ENCODE data around the gene MEI1.

MEI1 gene

DNA sequence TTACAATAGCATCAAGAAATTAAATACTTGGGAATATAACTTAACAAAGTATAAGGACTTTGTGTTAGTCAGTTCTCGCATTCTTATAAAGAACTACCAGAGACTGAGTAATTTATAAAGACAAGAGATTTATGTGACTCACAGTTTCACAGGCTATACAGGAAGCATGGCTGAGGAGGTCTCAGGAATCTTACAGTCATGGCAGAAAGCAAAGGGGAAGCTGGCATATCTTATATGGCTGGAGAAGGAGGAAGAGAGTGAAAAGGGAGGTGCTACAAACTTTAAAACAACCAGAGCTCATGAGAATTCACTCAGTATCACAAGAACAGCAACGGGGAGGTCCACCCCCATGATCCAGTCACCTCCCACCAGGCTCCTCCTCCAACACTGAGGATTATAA lies 69.1 kb downstream of the MEI1 start:
- TF ChIP-seq, protein P1, sequence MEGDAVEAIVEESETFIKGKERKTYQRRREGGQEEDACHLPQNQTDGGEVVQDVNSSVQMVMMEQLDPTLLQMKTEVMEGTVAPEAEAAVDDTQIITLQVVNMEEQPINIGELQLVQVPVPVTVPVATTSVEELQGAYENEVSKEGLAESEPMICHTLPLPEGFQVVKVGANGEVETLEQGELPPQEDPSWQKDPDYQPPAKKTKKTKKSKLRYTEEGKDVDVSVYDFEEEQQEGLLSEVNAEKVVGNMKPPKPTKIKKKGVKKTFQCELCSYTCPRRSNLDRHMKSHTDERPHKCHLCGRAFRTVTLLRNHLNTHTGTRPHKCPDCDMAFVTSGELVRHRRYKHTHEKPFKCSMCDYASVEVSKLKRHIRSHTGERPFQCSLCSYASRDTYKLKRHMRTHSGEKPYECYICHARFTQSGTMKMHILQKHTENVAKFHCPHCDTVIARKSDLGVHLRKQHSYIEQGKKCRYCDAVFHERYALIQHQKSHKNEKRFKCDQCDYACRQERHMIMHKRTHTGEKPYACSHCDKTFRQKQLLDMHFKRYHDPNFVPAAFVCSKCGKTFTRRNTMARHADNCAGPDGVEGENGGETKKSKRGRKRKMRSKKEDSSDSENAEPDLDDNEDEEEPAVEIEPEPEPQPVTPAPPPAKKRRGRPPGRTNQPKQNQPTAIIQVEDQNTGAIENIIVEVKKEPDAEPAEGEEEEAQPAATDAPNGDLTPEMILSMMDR (IDR thresholded peaks at IDR 0.05; ENCODE audit: low read depth, low read length), result no peak
- no peak overlapping the region for H3K4me3 ChIP-seq (ENCODE audit: low read depth, low read length)
- in situ Hi-C loops (cut with HindIII; ENCODE audit: low sequenced_read_pairs), result no loop called here
- DNase-seq (ENCODE audit: low read depth, low spot score), result peak; percentile 14

DNA sequence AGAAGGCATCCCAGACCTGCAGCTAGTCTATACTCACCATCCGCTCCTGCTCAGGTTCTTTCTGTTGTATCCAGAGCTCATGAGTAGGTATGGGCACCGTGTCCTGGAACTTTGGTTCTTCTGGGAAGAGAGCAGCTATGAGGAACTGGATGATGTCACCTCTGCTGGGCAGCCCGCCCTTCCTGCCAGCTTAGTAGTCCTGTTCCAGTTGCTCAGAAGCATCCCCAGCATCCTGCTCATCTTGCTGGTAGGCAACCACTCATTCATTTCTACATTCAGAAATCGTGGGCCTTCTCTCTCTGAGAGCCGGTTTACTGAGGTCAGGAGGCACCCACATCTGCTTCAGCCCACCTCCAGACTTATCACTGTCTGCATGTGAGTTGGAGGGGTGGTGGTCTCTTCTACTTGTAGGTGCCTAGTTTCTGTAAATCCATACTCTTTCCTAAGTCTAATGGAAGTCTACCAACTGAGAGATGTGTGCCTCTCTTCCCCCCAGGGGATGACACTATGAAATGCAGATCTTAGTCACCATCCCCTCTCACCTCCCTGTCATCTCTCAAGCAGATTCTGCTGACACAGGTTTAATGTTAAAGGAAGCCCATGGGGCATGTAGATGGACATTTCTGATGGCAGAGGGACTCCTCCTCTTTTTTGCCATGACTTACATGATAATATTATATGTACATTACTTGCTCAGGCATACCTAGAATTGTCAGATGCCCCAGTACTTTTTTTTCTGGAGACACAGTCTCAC lies 71.6 kb downstream of the MEI1 start:
- in situ Hi-C loops (cut with HindIII; ENCODE audit: low sequenced_read_pairs), result no loop called here
- H3K4me3 ChIP-seq (ENCODE audit: low read depth, low read length), result no peak overlapping the region
- TF ChIP-seq, protein P1 (IDR thresholded peaks at IDR 0.05; ENCODE audit: low read depth, low read length), result no peak
- DNase-seq (ENCODE audit: low read depth, low spot score), result no peak

DNA sequence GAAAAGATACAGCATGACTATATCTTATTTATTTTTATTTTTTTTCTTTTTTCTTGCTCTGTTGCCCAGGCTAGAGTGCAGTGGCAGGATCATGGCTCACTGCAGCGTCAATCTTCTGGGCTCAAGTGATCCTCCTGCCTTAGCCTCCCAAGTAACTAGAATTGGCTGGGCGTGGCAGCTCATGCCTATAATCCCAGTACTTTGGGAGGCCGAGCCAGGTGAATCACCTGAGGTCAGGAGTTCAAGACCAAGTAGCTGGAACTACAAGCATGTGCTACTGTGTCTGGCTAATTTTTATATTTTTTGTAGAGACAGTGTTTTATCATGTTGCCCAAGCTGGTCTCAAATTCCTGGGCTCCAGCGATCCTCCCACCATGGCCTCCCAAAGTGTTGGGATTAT lies 72.9 kb downstream of the MEI1 start:
- no peak overlapping the region for H3K4me3 ChIP-seq (ENCODE audit: low read depth, low read length)
- in situ Hi-C loops (cut with HindIII; ENCODE audit: low sequenced_read_pairs), result no loop called here
- TF ChIP-seq, protein P1 (IDR thresholded peaks at IDR 0.05; ENCODE audit: low read depth, low read length), result no peak
- DNase-seq (ENCODE audit: low read depth, low spot score), result no peak

DNA sequence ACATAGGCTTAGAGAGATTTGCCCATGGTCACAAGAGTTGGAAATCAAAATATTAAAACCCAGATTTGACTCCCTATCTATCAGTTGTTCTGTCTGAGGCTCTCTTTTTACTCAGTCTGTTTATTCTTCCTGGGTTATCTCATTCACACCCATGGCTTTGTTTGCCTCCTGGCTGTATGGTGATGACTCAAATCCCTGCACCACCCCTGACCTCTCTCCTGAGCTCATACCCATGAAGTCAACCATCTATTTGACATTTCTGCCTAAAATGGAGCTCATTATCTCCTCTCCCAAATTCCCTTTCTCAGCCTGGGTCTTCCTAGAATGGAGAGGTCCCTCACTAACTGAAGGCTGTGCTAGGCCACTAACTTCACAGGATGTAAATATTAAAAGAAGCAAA lies 73.3 kb downstream of the MEI1 start:
- in situ Hi-C loops (cut with HindIII; ENCODE audit: low sequenced_read_pairs), result no loop called here
- no peak for DNase-seq (ENCODE audit: low read depth, low spot score)
- TF ChIP-seq, protein P1 (IDR thresholded peaks at IDR 0.05; ENCODE audit: low read depth, low read length), result no peak
- no peak overlapping the region for H3K4me3 ChIP-seq (ENCODE audit: low read depth, low read length)

DNA sequence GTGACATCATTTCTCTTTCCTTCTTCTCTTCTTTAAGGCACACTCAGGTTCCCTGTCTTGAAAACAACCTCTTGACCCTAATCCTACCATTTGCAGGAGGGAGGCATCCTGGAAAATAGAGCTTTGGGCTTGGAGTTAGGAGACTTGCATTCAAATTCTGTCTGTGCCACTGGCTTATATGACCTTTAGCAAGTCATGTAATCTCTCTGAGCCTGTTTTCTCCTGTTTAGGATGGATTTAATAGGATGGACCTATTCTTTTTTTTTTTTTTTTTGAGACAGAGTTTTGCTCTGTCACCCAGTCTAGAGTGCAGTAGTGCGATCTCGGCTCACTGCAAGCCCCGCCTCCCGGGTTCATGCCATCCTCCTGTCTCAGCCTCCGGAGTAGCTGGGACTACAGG lies 76.0 kb downstream of the MEI1 start:
- in situ Hi-C loops (cut with HindIII; ENCODE audit: low sequenced_read_pairs), result no loop called here
- DNase-seq (ENCODE audit: low read depth, low spot score), result no peak
- no peak overlapping the region for H3K4me3 ChIP-seq (ENCODE audit: low read depth, low read length)
- TF ChIP-seq, protein P1 (IDR thresholded peaks at IDR 0.05; ENCODE audit: low read depth, low read length), result no peak

DNA sequence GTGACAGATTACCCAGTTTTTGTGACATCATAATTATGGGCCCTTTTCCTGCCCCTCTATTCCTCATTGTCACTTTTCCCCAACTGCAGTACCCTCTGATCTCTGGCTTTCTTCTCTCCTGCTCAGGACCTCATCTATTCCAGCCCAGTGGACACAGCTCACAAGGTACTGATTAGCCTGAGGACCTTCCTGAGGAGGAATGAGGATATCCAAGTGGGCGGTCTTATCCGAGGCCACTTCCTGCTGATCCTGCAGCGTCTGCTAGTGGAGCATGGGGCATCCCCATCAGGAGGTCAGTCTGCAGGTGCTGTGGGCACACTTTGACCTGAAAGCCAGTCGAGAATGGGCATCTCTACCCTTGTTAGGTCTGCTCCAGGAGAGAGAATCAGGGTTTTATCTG lies 76.7 kb downstream of the MEI1 start:
- H3K4me3 ChIP-seq (ENCODE audit: low read depth, low read length), result no peak overlapping the region
- TF ChIP-seq, protein P1 (IDR thresholded peaks at IDR 0.05; ENCODE audit: low read depth, low read length), result no peak
- DNase-seq (ENCODE audit: low read depth, low spot score), result no peak
- in situ Hi-C loops (cut with HindIII; ENCODE audit: low sequenced_read_pairs), result no loop called here
